ENCODE results near the gene HDAC9.

DNA sequence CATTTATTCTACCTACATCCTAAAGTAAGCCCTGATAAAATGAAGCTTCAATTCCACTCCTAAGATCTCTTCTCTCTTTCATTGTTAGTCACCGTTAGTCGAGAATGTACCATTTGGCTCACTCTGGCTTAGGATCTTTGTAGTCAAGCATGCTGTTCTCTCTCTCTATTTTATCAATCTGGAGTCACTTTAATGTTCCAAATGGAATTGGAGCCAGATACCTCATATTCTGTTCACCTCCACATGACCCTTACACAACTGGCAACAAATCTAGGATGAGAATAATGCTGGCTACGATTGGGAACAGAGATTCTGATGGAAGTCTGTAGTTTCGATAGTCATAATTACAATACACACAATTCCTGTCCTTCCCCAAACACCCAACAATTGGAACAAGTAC is 408.1 kb downstream of the HDAC9 start:
- no peak for TF ChIP-seq EZH2 (IDR thresholded peaks at IDR 0.05; ENCODE audit: insufficient read depth, low read length)
- TF ChIP-seq, protein P1, sequence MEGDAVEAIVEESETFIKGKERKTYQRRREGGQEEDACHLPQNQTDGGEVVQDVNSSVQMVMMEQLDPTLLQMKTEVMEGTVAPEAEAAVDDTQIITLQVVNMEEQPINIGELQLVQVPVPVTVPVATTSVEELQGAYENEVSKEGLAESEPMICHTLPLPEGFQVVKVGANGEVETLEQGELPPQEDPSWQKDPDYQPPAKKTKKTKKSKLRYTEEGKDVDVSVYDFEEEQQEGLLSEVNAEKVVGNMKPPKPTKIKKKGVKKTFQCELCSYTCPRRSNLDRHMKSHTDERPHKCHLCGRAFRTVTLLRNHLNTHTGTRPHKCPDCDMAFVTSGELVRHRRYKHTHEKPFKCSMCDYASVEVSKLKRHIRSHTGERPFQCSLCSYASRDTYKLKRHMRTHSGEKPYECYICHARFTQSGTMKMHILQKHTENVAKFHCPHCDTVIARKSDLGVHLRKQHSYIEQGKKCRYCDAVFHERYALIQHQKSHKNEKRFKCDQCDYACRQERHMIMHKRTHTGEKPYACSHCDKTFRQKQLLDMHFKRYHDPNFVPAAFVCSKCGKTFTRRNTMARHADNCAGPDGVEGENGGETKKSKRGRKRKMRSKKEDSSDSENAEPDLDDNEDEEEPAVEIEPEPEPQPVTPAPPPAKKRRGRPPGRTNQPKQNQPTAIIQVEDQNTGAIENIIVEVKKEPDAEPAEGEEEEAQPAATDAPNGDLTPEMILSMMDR (IDR thresholded peaks at IDR 0.05; ENCODE audit: insufficient read depth, low read depth, low read length): no peak

Measured in astrocyte (in vitro differentiated cells and primary cell).